ENCODE data around the gene CFAP20DC.
"Not testable (repeated sequence)": the region's sequence is repeated elsewhere in the genome, so short reads cannot be mapped to it uniquely, and the experiment has no call there.

CFAP20DC gene

DNA sequence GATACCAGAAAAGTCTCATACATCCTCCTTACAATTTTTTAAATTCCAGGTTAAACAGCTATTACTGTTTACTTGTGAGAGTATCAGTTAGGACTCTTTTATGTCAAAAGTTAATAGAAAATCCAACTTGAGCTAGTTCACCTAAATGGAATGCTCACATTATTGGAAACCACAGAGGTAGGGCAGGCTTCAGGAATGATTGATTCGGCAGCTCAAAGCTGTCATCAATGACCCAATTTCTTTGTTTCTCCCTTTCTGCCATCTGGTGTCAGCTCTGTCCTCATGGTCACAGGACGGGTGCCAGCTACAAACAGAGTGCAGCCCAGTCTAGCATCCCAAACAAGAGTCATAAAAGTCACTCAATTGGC is 32.2 kb downstream of the CFAP20DC start:
- no peak for DNase-seq (ENCODE audit: low read depth)

GRCh38 chr3:59016930-59017616 is 32.8 kb downstream of the CFAP20DC start:
- DNase-seq (ENCODE audit: low read depth), result no peak

- DNase-seq (ENCODE audit: low read depth), result no peak
These were observed 36.2 kb downstream of the CFAP20DC start for GRCh38 chr3:59013611-59014010.

- DNase-seq (ENCODE audit: low read depth), result no peak
These were observed 42.9 kb downstream of the CFAP20DC start for GRCh38 chr3:59006634-59007517.

DNA sequence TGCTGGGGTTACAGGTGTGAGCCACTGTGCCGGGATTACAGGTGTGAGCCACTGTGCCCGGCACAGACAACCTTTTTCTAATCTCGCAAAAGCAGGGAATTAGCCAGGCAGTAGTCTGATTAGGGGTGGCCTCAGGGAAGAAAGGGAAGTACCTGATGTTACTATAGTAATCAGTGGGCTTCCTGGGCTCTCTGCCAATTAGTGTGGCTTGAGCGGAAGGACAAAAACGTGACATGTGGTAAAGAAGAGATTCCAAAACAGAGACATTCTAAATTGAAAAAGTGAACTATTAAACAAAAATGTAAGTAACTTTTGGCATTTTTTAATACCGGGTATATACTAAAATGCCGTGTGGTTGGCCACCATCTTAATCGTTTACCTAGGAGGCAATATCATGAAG is 48.1 kb downstream of the CFAP20DC start:
- DNase-seq (ENCODE audit: low read depth), result no peak

GRCh38 chr3:58999774-59000160 is 50.1 kb downstream of the CFAP20DC start:
- no peak for DNase-seq (ENCODE audit: low read depth)

- DNase-seq (ENCODE audit: low read depth), result no peak
These were observed 50.6 kb downstream of the CFAP20DC start for GRCh38 chr3:58999134-58999773.

GRCh38 chr3:58998476-58999117 is 51.2 kb downstream of the CFAP20DC start:
- no peak for DNase-seq (ENCODE audit: low read depth)

DNA sequence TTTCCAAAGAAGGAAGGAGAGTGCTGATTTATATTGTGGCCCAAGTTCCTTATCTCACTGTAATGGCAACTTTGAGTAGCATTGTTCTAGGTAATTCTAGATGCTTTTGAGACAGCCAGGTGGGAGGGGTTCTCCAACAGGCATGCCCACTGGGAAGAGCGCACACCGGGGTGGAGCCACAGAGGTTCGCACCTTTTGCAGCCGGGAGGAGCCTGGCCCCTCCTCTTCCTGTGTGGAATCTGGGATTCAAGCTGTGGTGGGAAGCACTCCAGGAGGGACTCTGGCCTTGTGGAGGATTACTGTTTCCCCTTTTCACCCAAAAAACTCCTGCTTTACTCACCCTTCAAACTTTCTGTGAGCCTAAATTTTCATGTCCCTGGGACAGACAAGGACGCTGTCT is 53.1 kb downstream of the CFAP20DC start:
- no peak for DNase-seq (ENCODE audit: low read depth)

DNA sequence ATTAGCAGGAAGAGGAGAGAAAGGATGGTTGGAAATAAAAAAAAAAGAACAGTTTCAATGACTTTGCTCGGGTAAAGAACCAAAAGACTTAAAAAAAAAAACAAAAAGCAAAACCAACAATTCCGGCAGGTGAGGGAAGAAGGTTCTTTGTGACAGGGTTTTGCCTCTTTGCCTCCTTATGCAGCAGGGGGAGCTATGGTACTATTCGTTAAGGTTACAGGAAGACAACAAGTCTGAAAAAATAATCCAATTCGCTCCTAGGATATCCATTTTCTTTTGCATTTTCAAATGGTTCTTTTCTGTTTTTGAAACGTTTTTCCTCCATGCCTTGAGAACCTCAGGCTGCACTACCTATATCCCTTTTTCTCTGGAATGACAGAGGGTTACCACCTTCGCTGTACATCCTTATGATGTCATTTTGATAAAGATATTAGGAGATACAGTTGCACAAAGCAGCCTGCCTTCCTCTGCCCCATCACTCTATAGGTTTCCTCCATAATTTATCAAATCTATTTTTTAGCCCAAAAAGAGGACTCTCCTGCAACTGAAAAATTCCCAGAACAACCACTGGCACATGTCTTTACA is 55.0 kb downstream of the CFAP20DC start:
- DNase-seq (ENCODE audit: low read depth), result no peak

- no peak for DNase-seq (ENCODE audit: low read depth)
These were observed 56.3 kb downstream of the CFAP20DC start for GRCh38 chr3:58993547-58993946.

DNA sequence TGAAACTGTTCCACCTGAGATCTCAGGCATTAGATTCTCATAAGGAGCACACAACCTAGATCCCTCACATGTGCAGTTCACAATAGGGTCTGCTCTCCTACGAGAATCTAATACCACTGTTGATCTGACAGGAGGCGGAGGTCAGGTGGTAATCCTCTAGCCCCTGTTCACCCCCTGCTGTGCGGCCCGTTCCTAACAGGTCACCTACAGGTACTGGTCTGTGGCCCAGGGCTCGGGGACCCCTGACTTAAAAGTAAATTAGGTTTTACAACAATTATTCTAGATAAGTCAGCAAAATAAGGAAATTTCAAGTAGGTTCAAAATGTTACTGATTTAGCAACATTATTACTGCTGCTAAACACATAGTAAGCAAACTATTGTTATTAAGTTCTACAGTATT is 58.2 kb downstream of the CFAP20DC start:
- DNase-seq (ENCODE audit: low read depth), result no peak

DNA sequence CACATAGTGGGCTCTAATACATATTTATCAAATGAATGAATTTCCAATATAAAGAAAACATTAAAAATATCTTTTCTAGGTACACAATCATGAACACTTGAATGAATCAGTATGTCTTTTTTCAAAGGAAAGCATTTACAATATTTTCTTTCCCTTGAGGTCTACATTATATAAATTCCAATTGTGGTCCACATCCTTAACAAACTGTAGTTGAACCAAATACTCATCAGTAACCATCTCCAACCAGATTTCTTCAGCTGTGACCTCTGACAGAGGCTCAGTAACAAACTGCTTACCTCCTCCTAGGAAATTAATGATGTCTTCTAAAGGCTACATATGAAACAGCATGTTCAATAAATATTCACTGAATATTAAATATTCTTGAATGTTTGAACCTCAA is 58.8 kb downstream of the CFAP20DC start:
- no peak for DNase-seq (ENCODE audit: low read depth)

DNA sequence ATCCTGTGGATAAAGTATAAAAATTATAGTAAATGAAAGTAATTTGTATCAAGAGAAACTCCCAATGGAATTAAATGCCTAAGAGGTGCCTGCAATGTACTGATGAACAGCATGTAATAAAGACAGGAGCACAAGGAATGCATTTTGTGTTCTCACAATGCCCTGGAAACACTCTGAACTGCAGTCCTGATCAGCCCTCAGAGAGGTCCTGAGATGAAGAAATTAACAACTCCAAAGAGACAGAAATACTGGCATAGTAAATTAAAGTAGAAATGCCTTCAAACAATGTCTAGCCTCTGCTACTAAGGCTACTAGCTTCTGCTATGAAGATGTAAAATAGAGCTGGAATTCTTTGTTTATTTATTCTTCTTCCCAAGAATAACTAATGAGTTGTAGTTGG is 59.9 kb downstream of the CFAP20DC start:
- no peak for DNase-seq (ENCODE audit: low read depth)

GRCh38 chr3:58989163-58989562 is 60.7 kb downstream of the CFAP20DC start:
- no peak for DNase-seq (ENCODE audit: low read depth)

DNA sequence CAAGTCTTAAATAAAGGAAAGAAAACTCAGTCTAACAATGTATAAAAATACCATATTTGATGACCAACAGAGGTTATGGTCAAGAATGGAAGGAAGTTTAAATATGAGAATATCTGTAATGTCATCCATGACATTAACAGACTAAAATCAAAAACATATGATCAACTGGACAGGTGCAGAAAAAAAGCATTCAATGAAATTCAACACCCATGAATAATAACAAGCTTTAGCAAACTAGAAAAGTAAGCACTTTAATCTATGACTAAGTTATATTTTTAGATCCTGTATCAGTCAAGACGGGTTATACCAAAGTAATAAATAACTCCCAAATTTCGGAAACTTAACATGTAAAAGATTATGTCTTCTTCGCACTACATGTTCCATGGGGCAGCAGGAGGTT is 61.8 kb downstream of the CFAP20DC start:
- no peak for DNase-seq (ENCODE audit: low read depth)

GRCh38 chr3:58986654-58987053 is 63.2 kb downstream of the CFAP20DC start:
- no peak for DNase-seq (ENCODE audit: low read depth)

- DNase-seq (ENCODE audit: low read depth), result no peak
These were observed 70.0 kb downstream of the CFAP20DC start for GRCh38 chr3:58979840-58980239.

GRCh38 chr3:58973796-58974195 is 76.0 kb downstream of the CFAP20DC start:
- no peak for DNase-seq (ENCODE audit: low read depth)

DNA sequence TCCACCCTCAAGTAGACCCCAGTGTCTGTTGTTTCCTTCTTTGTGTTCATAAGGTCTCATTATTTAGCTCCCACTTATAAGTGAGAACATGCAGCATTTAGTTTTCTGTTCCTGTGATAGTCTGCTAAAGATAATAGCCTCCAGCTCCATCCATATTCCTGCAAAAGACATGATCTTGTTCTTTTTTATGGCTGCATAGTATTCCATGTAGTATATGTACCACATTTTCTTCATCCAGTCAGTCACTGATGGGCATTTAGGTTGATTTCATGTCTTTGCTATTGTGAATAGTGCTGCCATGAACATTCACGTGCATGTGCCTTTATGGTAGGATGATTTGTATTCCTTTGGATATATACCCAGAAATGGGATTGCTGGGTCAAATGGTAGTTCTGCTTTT is 82.0 kb downstream of the CFAP20DC start:
- not testable (repeated sequence) for DNase-seq (ENCODE audit: low read depth)

GRCh38 chr3:58965865-58966264 is 84.0 kb downstream of the CFAP20DC start:
- DNase-seq (ENCODE audit: low read depth), result no peak

- DNase-seq (ENCODE audit: low read depth), result no peak
These were observed 85.8 kb downstream of the CFAP20DC start for GRCh38 chr3:58963928-58964503.
